GM18519 (cell line): ENCODE data around the gene DDX49.
"Not testable (repeated sequence)": the region's sequence is repeated elsewhere in the genome, so short reads cannot be mapped to it uniquely, and the experiment has no call there.

Experiments
- ATAC-seq: cut with Tn5 transposase; IDR thresholded peaks from one replicate; pipeline ENCODE4 v1.9.1; 2021; ENCODE audit warnings: mild to moderate bottlenecking, moderate library complexity; ENCODE audit not compliant: unreplicated experiment, low FRiP score

Gene DDX49

GRCh38 chr19:18939922-18940768, 20.6 kb downstream of the DDX49 start:
- no peak for ATAC-seq

- no peak for ATAC-seq
Observed at GRCh38 chr19:18940769-18941627, 21.5 kb downstream of the DDX49 start, which contains the start of gene HOMER3. HOMER3 (minus strand) TSS chr19:18941217; CDS start chr19:18938982, 2,235 bp downstream.

- ATAC-seq, result no peak
Observed at GRCh38 chr19:18941628-18942354, 22.3 kb downstream of the DDX49 start.

GRCh38 chr19:18942692-18943091, 23.2 kb downstream of the DDX49 start:
- ATAC-seq, result no peak

- ATAC-seq, result no peak
Observed at GRCh38 chr19:18943465-18943864, 23.9 kb downstream of the DDX49 start.

GRCh38 chr19:18945297-18945696, 25.8 kb downstream of the DDX49 start:
- no peak for ATAC-seq

GRCh38 chr19:18946335-18946734, 26.8 kb downstream of the DDX49 start:
- ATAC-seq, result no peak

GRCh38 chr19:18946918-18947317, 27.4 kb downstream of the DDX49 start:
- no peak for ATAC-seq

GRCh38 chr19:18948075-18948975, 28.8 kb downstream of the DDX49 start:
- ATAC-seq, result no peak

- no peak for ATAC-seq
Observed at GRCh38 chr19:18948976-18949356, 29.5 kb downstream of the DDX49 start.

GRCh38 chr19:18949858-18950257, 30.3 kb downstream of the DDX49 start:
- ATAC-seq, result no peak

GRCh38 chr19:18951721-18952281, 32.3 kb downstream of the DDX49 start:
- ATAC-seq, result no peak

- ATAC-seq, result not testable (repeated sequence)
Observed at GRCh38 chr19:18952364-18953003, 33.0 kb downstream of the DDX49 start.

- no peak for ATAC-seq
Observed at GRCh38 chr19:18954094-18954493, 34.6 kb downstream of the DDX49 start.

GRCh38 chr19:18955042-18955441, 35.5 kb downstream of the DDX49 start:
- ATAC-seq, result no peak

GRCh38 chr19:18960370-18960769, 40.9 kb downstream of the DDX49 start:
- no peak for ATAC-seq

GRCh38 chr19:18961767-18962620, 42.5 kb downstream of the DDX49 start:
- no peak for ATAC-seq

GRCh38 chr19:18964121-18964520, 44.6 kb downstream of the DDX49 start:
- ATAC-seq, result no peak
